ENCODE data around the gene BCL2L2. TPM values are rescaled to one million over a fixed set of nuclear protein-coding genes. Genes with fewer than 3 reads are reported as not detected.

Gene BCL2L2
- total RNA-seq, 1 experiment from 2014 or later = 25.9 TPM

DNA sequence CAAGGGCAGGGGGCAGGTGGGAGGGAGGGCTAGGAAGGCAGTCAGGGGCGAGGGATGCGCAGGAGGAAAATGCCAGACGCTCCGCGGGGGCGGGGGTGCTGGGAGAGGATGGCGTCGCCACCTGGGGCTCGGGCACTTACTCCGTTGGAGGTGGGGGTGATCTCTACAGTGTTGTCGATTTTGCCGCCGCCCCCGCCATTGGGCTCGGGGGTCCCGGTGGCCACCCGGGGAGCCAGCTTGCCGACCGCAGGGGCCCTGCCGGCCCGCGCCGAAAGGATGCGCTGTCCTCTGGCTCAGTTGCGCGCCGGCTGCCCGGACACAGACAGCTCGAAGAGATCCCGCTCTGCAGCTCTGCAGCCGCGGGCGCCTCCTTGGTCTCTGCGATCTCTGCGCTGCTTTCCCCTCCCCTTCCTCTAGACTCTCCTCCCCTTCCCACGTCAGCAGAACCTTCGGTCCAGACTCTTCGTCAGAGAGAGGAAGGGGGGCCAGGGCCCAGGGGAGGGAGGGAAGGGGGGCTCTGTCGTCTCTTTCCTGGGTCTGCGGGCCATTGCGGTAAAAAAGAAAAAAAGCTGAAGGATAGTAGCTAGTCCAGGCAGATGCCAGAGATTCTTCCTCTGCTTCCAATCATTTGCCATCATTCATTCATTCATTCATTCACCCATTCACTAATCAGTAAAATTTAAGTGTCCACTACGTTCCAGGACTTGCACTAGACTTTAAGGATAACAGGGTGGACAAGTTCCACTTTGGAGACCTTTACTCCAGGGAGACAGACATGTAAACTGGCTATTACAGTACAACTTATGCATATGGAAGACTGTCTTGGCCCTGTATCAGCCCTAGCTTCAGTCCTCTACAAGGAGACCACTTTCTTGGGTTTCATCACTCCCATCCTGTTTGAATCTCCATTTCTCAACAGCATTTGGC is 46.1 kb downstream of the BCL2L2 start, which contains the start of gene SLC22A17:
SLC22A17 (minus strand) TSS at position 382 of the 927 bp plus-strand sequence.
- DNase-seq (ENCODE audit: extremely low read depth, low read depth) = peak; percentile 43

- no peak for DNase-seq (ENCODE audit: extremely low read depth, low read depth)
Observed at GRCh38 chr14:23353433-23353780, 46.8 kb downstream of the BCL2L2 start.

- no peak for DNase-seq (ENCODE audit: extremely low read depth, low read depth)
Observed at GRCh38 chr14:23354990-23355389, 48.4 kb downstream of the BCL2L2 start.

GRCh38 chr14:23355871-23356435 is 49.3 kb downstream of the BCL2L2 start:
- no peak for DNase-seq (ENCODE audit: extremely low read depth, low read depth)

GRCh38 chr14:23356662-23357061 is 50.0 kb downstream of the BCL2L2 start:
- DNase-seq (ENCODE audit: extremely low read depth, low read depth) = no peak

DNA sequence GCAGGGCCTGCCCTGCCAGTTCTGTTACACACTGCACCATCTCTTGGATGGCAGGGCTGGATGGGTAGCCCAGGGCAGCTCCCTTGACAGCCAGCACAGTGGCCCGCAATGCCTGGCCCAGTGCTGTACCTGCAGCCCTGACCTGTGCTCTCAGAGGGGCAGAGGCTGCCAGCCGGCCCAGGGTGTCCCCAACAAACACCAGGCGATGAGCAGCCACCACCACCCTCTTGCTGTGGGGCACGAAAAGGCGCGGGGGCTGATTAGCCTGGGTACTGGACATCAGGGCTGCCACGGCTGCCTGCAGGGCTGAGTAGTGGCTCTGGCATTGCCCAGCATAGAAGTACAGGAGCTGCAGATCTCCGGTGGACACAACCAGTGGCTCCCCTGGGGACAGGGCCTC is 50.6 kb downstream of the BCL2L2 start:
- DNase-seq (ENCODE audit: extremely low read depth, low read depth) = no peak

DNA sequence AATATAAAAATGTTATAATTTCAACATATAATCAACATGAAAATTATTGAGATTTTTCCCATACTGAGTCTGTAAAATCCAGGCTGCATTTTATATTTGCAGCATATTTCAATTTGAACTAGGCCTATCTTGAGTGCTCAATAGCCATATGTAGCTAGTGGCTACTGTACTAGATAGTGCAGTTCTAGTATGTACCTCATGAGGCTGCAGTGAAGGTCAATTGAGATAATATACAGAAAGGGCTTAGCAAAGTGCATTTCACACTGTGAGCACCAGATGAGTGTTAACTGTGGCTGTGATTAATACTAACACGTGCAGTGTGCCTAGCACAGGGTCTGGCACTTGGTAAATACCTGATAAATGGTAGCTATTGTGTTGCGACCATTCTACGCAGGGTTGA is 51.4 kb downstream of the BCL2L2 start:
- DNase-seq (ENCODE audit: extremely low read depth, low read depth) = no peak

DNA sequence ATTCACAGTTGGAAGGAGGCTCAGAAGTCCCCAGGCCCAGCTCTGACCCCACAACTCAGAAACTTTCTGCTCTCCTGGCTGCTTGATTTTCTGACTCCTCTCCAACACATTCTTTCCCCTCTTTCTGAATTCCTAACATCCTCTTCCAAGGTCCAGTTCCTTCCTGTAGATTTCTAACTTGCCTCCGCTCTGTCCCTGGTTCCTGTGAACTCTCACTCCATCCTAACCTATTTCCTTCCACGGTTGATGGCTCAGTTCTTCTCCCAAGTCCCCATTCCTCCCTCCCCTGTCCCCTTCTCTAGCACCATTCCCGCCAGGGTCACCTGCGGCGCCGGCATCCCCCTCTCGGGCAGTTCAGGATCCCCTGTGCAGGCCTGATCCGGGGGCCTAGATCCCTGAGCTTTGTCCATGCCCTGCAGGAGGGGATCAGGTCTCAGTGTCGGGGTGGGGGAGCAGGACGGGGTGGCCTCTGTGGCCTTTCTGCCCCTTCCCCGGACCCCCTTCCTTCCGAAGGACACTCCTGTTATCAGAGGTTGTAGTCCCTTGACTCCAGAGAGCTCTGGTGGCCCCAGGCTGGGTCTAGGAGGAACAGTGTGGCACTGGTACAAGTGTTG is 52.0 kb downstream of the BCL2L2 start:
- DNase-seq (ENCODE audit: extremely low read depth, low read depth) = no peak

- DNase-seq (ENCODE audit: extremely low read depth, low read depth) = no peak
Observed at GRCh38 chr14:23359167-23359626, 52.6 kb downstream of the BCL2L2 start.

- no peak for DNase-seq (ENCODE audit: extremely low read depth, low read depth)
Observed at GRCh38 chr14:23359722-23360447, 53.3 kb downstream of the BCL2L2 start.

DNA sequence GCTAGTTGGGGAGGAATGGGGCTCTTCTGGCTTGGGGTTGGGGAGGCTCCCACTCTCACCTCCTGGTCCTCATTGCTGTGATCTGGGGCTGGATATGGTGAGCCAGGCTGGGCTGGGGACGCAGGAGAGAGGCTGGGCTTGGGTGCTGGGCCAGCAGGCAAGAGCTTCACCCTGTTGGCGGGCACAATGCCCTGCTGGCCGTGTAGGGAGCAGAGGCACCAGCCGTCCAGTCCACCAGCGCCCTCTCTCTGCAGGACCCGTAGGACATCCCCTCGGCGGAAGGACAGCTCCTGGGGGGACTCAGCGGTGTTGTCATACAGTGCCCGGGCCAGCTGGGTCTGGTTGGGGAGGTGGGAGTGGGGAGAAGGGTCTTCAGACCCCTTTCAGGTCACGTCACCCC is 53.9 kb downstream of the BCL2L2 start:
- no peak for DNase-seq (ENCODE audit: extremely low read depth, low read depth)

- no peak for DNase-seq (ENCODE audit: extremely low read depth, low read depth)
Observed at GRCh38 chr14:23361320-23361719, 54.7 kb downstream of the BCL2L2 start.

Small RNA genes within 50 kb of the gene (small RNA-seq; reads per million reads assigned to genes)
- gene RNU6-1046P = 0 reads per million in 2 experiments

Other genes starting within 250 kb of the BCL2L2 start
- 4.4 and 4.6 TPM in 2 replicates for gene CDH24, start 249.3 kb upstream of the BCL2L2 start, total RNA-seq (2014; rRNA removed; shearing (Covaris generic))
- gene ACIN1, start 211.7 kb upstream of the BCL2L2 start, total RNA-seq (2014; rRNA removed; shearing (Covaris generic)) = 73.8 and 92.9 TPM in 2 replicates
- gene C14orf119, start 211.3 kb upstream of the BCL2L2 start, total RNA-seq (2014; rRNA removed; shearing (Covaris generic)) = 41.5 and 45.7 TPM in 2 replicates
- not detected in 2 replicates for gene CIROP, start 201.8 kb upstream of the BCL2L2 start, total RNA-seq (2014; rRNA removed; shearing (Covaris generic))
- not detected in 2 replicates for gene CEBPE, start 187.6 kb upstream of the BCL2L2 start, total RNA-seq (2014; rRNA removed; shearing (Covaris generic))
- 1.0 and 1.1 TPM in 2 replicates for gene SLC7A8, start 123.2 kb upstream of the BCL2L2 start, total RNA-seq (2014; rRNA removed; shearing (Covaris generic))
- gene RNF212B, start 68.9 kb upstream of the BCL2L2 start, total RNA-seq (2014; rRNA removed; shearing (Covaris generic)) = not detected in 2 replicates
- 7.1 and 7.8 TPM in 2 replicates for gene HOMEZ, start 20.7 kb upstream of the BCL2L2 start, total RNA-seq (2014; rRNA removed; shearing (Covaris generic))
- 6.8 and 7.5 TPM in 2 replicates for gene PPP1R3E, start 4.0 kb upstream of the BCL2L2 start, total RNA-seq (2014; rRNA removed; shearing (Covaris generic))
- 70.8 and 90.2 TPM in 2 replicates for gene PABPN1, start 14.6 kb downstream of the BCL2L2 start, total RNA-seq (2014; rRNA removed; shearing (Covaris generic))
- gene SLC22A17, start 46.1 kb downstream of the BCL2L2 start, total RNA-seq (2014; rRNA removed; shearing (Covaris generic)) = 1.6 and 2.2 TPM in 2 replicates
- 0.05 TPM in 1 of 2 replicates, not detected in the other for gene EFS, start 58.3 kb downstream of the BCL2L2 start, total RNA-seq (2014; rRNA removed; shearing (Covaris generic))
- not detected in 2 replicates for gene IL25, start 66.0 kb downstream of the BCL2L2 start, total RNA-seq (2014; rRNA removed; shearing (Covaris generic))
- not detected in 2 replicates for gene CMTM5, start 70.2 kb downstream of the BCL2L2 start, total RNA-seq (2014; rRNA removed; shearing (Covaris generic))
- not detected in 2 replicates for gene MYH6, start 101.4 kb downstream of the BCL2L2 start, total RNA-seq (2014; rRNA removed; shearing (Covaris generic))
- gene MYH7, start 128.8 kb downstream of the BCL2L2 start, total RNA-seq (2014; rRNA removed; shearing (Covaris generic)) = not detected in 2 replicates
- 95.6 and 99.4 TPM in 2 replicates for gene NGDN, start 162.9 kb downstream of the BCL2L2 start, total RNA-seq (2014; rRNA removed; shearing (Covaris generic))
- gene ZFHX2, start 244.9 kb downstream of the BCL2L2 start, total RNA-seq (2014; rRNA removed; shearing (Covaris generic)) = 0.15 and 0.43 TPM in 2 replicates
- gene THTPA, start 249.4 kb downstream of the BCL2L2 start, total RNA-seq (2014; rRNA removed; shearing (Covaris generic)) = 15.3 and 23.6 TPM in 2 replicates